ENCODE data around the gene RANBP3. TPM values are rescaled to one million over a fixed set of nuclear protein-coding genes. Genes with fewer than 3 reads are reported as not detected.

RANBP3 gene
- total RNA-seq, 2 experiments from 2014 or later: 74.3 to 90.2 TPM

- no peak overlapping the region for H3K4me2 ChIP-seq (ENCODE audit: low read length)
- no peak overlapping the region for H3K27ac ChIP-seq (ENCODE audit: low read depth, low read length, poor library complexity, severe bottlenecking)
- H3K9me2 ChIP-seq (ENCODE audit: insufficient read depth, low read length): no peaks in the 10 kb centered on the region
- H4K20me1 ChIP-seq (ENCODE audit: insufficient read depth, low read length): no peaks in the 10 kb centered on the region
- TF ChIP-seq EZH2phosphoT487 (IDR thresholded peaks at IDR 0.05; ENCODE audit: borderline replicate concordance, low read depth, low read length): no peak
- TF ChIP-seq, protein P1, sequence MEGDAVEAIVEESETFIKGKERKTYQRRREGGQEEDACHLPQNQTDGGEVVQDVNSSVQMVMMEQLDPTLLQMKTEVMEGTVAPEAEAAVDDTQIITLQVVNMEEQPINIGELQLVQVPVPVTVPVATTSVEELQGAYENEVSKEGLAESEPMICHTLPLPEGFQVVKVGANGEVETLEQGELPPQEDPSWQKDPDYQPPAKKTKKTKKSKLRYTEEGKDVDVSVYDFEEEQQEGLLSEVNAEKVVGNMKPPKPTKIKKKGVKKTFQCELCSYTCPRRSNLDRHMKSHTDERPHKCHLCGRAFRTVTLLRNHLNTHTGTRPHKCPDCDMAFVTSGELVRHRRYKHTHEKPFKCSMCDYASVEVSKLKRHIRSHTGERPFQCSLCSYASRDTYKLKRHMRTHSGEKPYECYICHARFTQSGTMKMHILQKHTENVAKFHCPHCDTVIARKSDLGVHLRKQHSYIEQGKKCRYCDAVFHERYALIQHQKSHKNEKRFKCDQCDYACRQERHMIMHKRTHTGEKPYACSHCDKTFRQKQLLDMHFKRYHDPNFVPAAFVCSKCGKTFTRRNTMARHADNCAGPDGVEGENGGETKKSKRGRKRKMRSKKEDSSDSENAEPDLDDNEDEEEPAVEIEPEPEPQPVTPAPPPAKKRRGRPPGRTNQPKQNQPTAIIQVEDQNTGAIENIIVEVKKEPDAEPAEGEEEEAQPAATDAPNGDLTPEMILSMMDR (conservative IDR thresholded peaks at IDR 0.05; ENCODE audit: low read length): peak; percentile 85
- no TSS peak for BruUV-seq (replicated peaks)
- no peaks in the 10 kb centered on the region for H3K36me3 ChIP-seq (ENCODE audit: insufficient read depth, low read length)
- POLR2A ChIA-PET: no interaction called here
- no peak overlapping the region for H3K4me3 ChIP-seq (ENCODE audit: low read depth, low read length, poor library complexity, severe bottlenecking)
- H3K4me1 ChIP-seq (ENCODE audit: insufficient read depth, low read length, poor library complexity, severe bottlenecking): no peaks in the 10 kb centered on the region
- H3K79me2 ChIP-seq (ENCODE audit: insufficient read depth, low read depth, low read length): no peaks in the 10 kb centered on the region
- CTCF ChIA-PET (ENCODE audit: unreplicated experiment): interaction anchor here (1.1 to 1.4 kb wide), 5 partner anchors 9 to 219 kb away, joined by 3 to 5 read pairs (median 3); partner anchors contain the start of gene NRTN
- intact Hi-C loops (cut with micrococcal nuclease; ENCODE audit: unreplicated experiment): loop anchor here (1.0 to 10.0 kb wide), 3 partner anchors 35 to 218 kb away; partner anchors contain the start of genes NDUFA11 and VMAC
- H3K9me3 ChIP-seq (ENCODE audit: low read length): no peaks in the 10 kb centered on the region
- peak; percentile 89 for DNase-seq (ENCODE audit: low spot score)
- H2AFZ ChIP-seq (ENCODE audit: low read length): no peak overlapping the region
Measured at GRCh38 chr19:6021878-6022569, 44.1 kb upstream of the RANBP3 start.

DNA sequence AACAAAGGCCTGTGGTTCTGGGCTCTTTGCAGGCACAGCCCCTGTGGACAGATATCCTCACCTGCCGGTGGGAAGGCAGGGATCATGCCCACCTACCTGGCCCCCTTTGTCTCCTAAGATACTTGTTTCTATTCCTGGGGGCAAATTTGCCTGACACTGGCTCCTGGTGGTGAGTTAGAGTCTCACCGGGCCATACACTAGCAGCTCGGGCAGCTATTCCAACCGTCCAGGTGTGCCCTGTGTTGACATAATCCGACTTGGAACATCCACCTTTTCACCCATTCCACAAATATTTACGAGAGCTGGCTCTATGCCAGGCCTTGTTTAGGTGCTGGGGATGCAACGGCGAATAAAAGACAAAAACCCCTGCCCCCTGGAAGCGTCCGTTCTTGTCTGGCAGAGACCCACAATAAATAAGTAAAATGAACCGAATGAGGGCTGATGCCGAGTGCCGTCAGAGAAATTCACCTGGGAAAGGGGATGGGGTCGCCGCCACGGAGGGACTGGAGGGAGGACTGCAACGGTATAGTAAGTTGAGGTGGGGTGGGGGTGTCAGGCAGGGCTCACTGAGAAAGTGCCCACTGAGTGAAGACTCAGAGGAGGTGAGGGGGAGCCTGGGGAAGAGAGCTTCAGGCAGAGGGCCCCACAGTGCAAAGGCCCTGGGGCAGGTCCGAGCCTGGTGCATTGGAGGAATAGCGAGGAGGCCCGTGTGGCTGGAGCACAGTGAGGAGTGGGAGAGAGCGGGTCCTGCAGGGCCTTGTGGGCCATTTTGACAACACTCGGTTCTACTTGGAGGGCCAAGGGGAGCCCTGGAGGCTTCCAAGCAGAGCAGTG is 43.2 kb upstream of the RANBP3 start:
- H4K20me1 ChIP-seq (ENCODE audit: insufficient read depth, low read length): no peaks in the 10 kb centered on the region
- TF ChIP-seq, protein P1 (conservative IDR thresholded peaks at IDR 0.05; ENCODE audit: low read length): no peak
- no peak for TF ChIP-seq EZH2phosphoT487 (IDR thresholded peaks at IDR 0.05; ENCODE audit: borderline replicate concordance, low read depth, low read length)
- H3K4me2 ChIP-seq (ENCODE audit: low read length): no peak overlapping the region
- H2AFZ ChIP-seq (ENCODE audit: low read length): no peak overlapping the region
- DNase-seq (ENCODE audit: low spot score): no peak
- intact Hi-C loops (cut with micrococcal nuclease; ENCODE audit: unreplicated experiment): loop anchor here (10.0 kb wide), 1 partner anchor 116 kb away; the partner anchor contains the start of genes NDUFA11 and VMAC
- H3K36me3 ChIP-seq (ENCODE audit: insufficient read depth, low read length): no peaks in the 10 kb centered on the region
- no peaks in the 10 kb centered on the region for H3K79me2 ChIP-seq (ENCODE audit: insufficient read depth, low read depth, low read length)
- POLR2A ChIA-PET: no interaction called here
- CTCF ChIA-PET (ENCODE audit: unreplicated experiment): interaction anchor here (1.4 kb wide), 1 partner anchor 37 kb away, joined by 3 read pairs; no protein-coding TSS in a partner anchor
- no peak overlapping the region for H3K4me3 ChIP-seq (ENCODE audit: low read depth, low read length, poor library complexity, severe bottlenecking)
- no peaks in the 10 kb centered on the region for H3K9me2 ChIP-seq (ENCODE audit: insufficient read depth, low read length)
- H3K9me3 ChIP-seq (ENCODE audit: low read length): no peaks in the 10 kb centered on the region
- no TSS peak for BruUV-seq (replicated peaks)
- H3K4me1 ChIP-seq (ENCODE audit: insufficient read depth, low read length, poor library complexity, severe bottlenecking): no peaks in the 10 kb centered on the region
- no peak overlapping the region for H3K27ac ChIP-seq (ENCODE audit: low read depth, low read length, poor library complexity, severe bottlenecking)
